Measurements from ENCODE around the gene TSPAN1.
A peak's percentile ranks its signal among the peaks of the same experiment; 100 is the strongest.
"Not testable (repeated sequence)": the region's sequence is repeated elsewhere in the genome, so short reads cannot be mapped to it uniquely, and the experiment has no call there.

The TSPAN1 gene

GRCh38 chr1:46220808-46221207, 45.9 kb downstream of the TSPAN1 start:
- DNase-seq = no peak

DNA sequence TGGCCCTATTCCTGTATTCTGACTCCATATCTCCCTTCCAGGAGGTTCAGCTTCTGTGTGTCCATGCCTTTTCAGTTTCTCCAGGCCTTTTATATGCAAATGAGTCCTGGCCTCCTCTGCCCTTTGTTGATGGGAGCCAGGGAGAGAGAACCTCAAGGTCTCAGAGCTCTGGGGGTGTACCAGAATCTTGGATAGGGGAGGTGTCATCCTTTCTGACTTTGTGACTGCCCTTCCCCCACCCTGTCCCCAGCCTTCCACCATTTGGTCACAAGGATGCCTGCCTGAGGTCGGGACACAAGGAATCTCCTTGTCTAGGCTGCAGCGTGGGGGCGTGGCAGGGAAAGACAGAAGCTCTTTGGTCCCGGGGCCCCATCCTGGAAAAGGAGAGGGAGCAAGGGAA, 46.9 kb downstream of the TSPAN1 start:
- peak; percentile 84 to 87 for DNase-seq

DNA sequence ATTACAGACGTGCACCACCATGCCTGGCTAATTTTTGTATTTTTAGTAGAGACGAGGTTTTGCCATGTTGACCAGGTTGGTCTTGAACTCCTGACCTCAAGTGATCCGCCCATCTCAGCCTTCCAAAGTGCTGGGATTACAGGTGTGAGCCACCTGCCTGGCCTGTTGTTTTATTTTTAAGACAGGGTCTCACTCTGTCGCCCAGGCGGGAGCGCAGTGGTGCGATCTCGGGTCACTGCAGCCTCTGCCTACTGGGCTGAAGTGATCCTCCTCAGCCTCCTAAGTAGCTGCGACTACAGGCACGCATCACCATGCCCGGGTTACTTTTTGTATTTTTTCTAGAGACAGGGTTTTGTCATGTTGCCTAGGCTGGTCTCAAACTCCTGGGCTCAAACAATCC, 48.2 kb downstream of the TSPAN1 start:
- DNase-seq = not testable (repeated sequence)

- peak; percentile 60 to 92 for DNase-seq
These were observed 48.6 kb downstream of the TSPAN1 start for GRCh38 chr1:46223472-46223943.

DNA sequence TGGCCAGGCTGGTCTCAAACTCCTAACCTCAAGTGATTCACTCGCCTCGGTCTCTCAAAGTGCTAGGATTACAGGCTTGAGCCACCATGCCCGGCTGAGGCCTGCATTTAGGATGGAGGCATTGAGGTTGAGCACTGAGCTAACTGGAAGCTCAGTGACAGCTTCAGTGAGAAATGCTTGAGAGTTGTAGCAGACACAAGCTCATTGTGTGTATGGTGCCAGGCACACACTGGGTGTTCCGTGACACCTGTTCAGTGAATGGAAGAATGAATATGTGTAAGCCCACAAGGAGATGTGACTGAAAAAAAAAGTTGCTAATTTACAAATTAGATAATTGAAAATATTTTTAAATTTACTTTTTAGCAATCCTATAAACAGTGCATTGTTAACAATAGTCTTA, 50.1 kb downstream of the TSPAN1 start:
- DNase-seq = no peak

- not testable (repeated sequence) for DNase-seq
These were observed 56.3 kb downstream of the TSPAN1 start for GRCh38 chr1:46231231-46231630.

All from hippocampal formation (tissue), 2 donors.